ENCODE data around the gene YAF2.

DNA sequence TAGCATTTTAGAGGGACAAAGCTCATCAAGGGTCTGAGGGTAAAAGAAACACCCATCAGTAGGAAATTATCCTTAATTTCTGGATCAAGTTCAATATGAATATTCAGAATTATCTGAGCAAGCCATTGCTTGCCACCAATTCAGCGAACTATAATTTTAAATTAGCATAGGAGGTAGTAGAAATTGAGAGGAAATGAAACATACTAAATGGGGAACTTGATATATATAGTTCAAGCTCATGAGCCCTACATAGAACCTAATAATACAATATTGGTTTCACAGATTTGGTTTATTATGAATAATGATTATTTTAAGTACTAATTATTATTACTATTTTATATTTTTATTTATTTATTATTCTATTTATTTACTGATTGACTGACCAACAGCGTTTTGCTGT lies 51.3 kb downstream of the YAF2 start:
- TF ChIP-seq CTCF (conservative IDR thresholded peaks at IDR 0.05; ENCODE audit: low read depth in 2 of 2) (no peak), REST (IDR thresholded peaks at IDR 0.05; ENCODE audit: unreplicated experiment) (no peak), EZH2phosphoT487 (IDR thresholded peaks at IDR 0.05; ENCODE audit: unreplicated experiment) (no peak), STAT1 (IDR thresholded peaks at IDR 0.05; ENCODE audit: unreplicated experiment) (no peak), CREB1 (CRISPR knock-in tag; IDR thresholded peaks at IDR 0.05; ENCODE audit: low read depth) (no peak), EZH2 (IDR thresholded peaks at IDR 0.05; ENCODE audit: low read depth, unreplicated experiment) (no peak), POLR2AphosphoS5 (IDR thresholded peaks at IDR 0.05; ENCODE audit: low read depth) (no peak), JUNB (IDR thresholded peaks at IDR 0.05; ENCODE audit: unreplicated experiment) (no peak), ZNF114 (CRISPR knock-in tag; IDR thresholded peaks at IDR 0.05) (no peak)
- TF ChIP-seq, protein P1, sequence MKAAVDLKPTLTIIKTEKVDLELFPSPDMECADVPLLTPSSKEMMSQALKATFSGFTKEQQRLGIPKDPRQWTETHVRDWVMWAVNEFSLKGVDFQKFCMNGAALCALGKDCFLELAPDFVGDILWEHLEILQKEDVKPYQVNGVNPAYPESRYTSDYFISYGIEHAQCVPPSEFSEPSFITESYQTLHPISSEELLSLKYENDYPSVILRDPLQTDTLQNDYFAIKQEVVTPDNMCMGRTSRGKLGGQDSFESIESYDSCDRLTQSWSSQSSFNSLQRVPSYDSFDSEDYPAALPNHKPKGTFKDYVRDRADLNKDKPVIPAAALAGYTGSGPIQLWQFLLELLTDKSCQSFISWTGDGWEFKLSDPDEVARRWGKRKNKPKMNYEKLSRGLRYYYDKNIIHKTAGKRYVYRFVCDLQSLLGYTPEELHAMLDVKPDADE (IDR thresholded peaks at IDR 0.05): no peak
- TF ChIP-seq, protein P2, sequence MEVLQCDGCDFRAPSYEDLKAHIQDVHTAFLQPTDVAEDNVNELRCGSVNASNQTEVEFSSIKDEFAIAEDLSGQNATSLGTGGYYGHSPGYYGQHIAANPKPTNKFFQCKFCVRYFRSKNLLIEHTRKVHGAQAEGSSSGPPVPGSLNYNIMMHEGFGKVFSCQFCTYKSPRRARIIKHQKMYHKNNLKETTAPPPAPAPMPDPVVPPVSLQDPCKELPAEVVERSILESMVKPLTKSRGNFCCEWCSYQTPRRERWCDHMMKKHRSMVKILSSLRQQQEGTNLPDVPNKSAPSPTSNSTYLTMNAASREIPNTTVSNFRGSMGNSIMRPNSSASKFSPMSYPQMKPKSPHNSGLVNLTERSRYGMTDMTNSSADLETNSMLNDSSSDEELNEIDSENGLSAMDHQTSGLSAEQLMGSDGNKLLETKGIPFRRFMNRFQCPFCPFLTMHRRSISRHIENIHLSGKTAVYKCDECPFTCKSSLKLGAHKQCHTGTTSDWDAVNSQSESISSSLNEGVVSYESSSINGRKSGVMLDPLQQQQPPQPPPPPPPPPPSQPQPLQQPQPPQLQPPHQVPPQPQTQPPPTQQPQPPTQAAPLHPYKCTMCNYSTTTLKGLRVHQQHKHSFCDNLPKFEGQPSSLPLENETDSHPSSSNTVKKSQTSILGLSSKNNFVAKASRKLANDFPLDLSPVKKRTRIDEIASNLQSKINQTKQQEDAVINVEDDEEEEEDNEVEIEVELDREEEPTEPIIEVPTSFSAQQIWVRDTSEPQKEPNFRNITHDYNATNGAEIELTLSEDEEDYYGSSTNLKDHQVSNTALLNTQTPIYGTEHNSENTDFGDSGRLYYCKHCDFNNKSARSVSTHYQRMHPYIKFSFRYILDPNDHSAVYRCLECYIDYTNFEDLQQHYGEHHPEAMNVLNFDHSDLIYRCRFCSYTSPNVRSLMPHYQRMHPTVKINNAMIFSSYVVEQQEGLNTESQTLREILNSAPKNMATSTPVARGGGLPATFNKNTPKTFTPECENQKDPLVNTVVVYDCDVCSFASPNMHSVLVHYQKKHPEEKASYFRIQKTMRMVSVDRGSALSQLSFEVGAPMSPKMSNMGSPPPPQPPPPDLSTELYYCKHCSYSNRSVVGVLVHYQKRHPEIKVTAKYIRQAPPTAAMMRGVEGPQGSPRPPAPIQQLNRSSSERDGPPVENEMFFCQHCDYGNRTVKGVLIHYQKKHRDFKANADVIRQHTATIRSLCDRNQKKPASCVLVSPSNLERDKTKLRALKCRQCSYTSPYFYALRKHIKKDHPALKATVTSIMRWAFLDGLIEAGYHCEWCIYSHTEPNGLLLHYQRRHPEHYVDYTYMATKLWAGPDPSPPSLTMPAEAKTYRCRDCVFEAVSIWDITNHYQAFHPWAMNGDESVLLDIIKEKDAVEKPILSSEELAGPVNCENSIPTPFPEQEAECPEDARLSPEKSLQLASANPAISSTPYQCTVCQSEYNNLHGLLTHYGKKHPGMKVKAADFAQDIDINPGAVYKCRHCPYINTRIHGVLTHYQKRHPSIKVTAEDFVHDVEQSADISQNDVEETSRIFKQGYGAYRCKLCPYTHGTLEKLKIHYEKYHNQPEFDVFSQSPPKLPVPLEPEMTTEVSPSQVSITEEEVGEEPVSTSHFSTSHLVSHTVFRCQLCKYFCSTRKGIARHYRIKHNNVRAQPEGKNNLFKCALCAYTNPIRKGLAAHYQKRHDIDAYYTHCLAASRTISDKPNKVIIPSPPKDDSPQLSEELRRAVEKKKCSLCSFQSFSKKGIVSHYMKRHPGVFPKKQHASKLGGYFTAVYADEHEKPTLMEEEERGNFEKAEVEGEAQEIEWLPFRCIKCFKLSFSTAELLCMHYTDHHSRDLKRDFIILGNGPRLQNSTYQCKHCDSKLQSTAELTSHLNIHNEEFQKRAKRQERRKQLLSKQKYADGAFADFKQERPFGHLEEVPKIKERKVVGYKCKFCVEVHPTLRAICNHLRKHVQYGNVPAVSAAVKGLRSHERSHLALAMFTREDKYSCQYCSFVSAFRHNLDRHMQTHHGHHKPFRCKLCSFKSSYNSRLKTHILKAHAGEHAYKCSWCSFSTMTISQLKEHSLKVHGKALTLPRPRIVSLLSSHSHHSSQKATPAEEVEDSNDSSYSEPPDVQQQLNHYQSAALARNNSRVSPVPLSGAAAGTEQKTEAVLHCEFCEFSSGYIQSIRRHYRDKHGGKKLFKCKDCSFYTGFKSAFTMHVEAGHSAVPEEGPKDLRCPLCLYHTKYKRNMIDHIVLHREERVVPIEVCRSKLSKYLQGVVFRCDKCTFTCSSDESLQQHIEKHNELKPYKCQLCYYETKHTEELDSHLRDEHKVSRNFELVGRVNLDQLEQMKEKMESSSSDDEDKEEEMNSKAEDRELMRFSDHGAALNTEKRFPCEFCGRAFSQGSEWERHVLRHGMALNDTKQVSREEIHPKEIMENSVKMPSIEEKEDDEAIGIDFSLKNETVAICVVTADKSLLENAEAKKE (CRISPR knock-in tag; IDR thresholded peaks at IDR 0.05): no peak
